Upper lobe of left lung (tissue), 6 donors: ENCODE data around the gene CTU1. TPM values are rescaled to one million over a fixed set of nuclear protein-coding genes. Genes with fewer than 3 reads are reported as not detected.

Experiments
- ATAC-seq, 2 donors: fragments of 200-7000 bp; cut with Tn5 transposase; one replicate each; pipeline ENCODE4 v1.9.1; 2022; ENCODE audit warnings: mild to moderate bottlenecking in 2 of 2, moderate library complexity in 2 of 2; ENCODE audit not compliant: low FRiP score in 2 of 2
- DNase-seq, 2 donors: peaks; one replicate each; pipeline ENCODE4 v3.0.0-alpha.2; 2019 to 2020
- H3K27ac ChIP-seq, 4 donors: fragments of 200-600 bp; sonication (generic); one replicate each; pipeline ENCODE4 v1.5.1; 2016 to 2019
- H3K27me3 ChIP-seq, 4 donors: fragments of 200-600 bp; sonication (generic); one replicate each; pipeline ENCODE4 v1.5.1; 2017 to 2019
- H3K36me3 ChIP-seq, 4 donors: fragments of 200-600 bp; sonication (generic); one replicate each; pipeline ENCODE4 v1.5.1; 2016 to 2019
- H3K4me1 ChIP-seq, 4 donors: fragments of 200-600 bp; sonication (generic); one replicate each; pipeline ENCODE4 v1.5.1; 2018 to 2019
- H3K4me3 ChIP-seq, 4 donors: fragments of 200-600 bp; sonication (generic); one replicate each; pipeline ENCODE4 v1.5.1; 2017 to 2019; ENCODE audit warnings: mild to moderate bottlenecking in 2 of 4, moderate library complexity in 1 of 4
- H3K9me3 ChIP-seq, 4 donors: fragments of 200-600 bp; sonication (generic); one replicate each; pipeline ENCODE4 v1.5.1; 2018 to 2019
- CTCF ChIP-seq, 6 experiments: fragments of 450-650 bp in 4 of 6; fragments of 200-600 bp in 2 of 6; sonication (generic) in 2 of 6; IDR thresholded peaks; one replicate each; pipeline ENCODE4 v1.5.1; 2016 to 2019; ENCODE audit warnings: antibody characterized with exemption in 6 of 6
- EP300 ChIP-seq, 4 donors: sonication (generic); formaldehyde crosslinking; IDR thresholded peaks; one replicate each; pipeline ENCODE4 v1.5.1; 2017; ENCODE audit warnings: antibody characterized with exemption in 4 of 4, control low read depth in 2 of 4
- POLR2A ChIP-seq, 4 donors: fragments of 450-650 bp; IDR thresholded peaks; one replicate each; pipeline ENCODE4 v1.5.1; 2016 to 2017; ENCODE audit warnings: antibody characterized with exemption in 4 of 4, mild to moderate bottlenecking in 2 of 4
- POLR2AphosphoS5 ChIP-seq, 2 donors: sonication (generic); formaldehyde crosslinking; IDR thresholded peaks; one replicate each; pipeline ENCODE4 v1.5.1; 2017; ENCODE audit warnings: antibody characterized with exemption in 2 of 2
- WGBS, 2 donors: methylation state at CpG; one replicate each; pipeline ENCODE4 v1.1.5; 2017 to 2018; 5-methylcytosine and 5-hydroxymethylcytosine counted together
- total RNA-seq, 6 donors: library from RNA; depleted of rRNA in 4 of 6; stranded (reverse); fragments of >200 nt in 4 of 6; gene quantifications; one replicate each; pipeline versions ENCODE4 v1.1.0 to v1.2.1, GENCODE V29; 2016 to 2021
- donor health status: DM: no; HTN: no; CAD: no; lungs with moderate emphysema.
- donor health status: DM: no; HTN: yes; CAD: no; lungs with severe emphysema.

CTU1 gene
- total RNA-seq, 6 donors from 2014 or later: 9.5 to 23.0 (median 15.1) TPM

GRCh38 chr19:51075998-51076397 lies 32.2 kb downstream of the CTU1 start:
- 83 to 93% methylated on average over 5 of the region's 5 CpGs for WGBS, 2 donors
- peaks cover 2 to 11% (median 10%) of the 10 kb centered on the region in 4 donors for H3K9me3 ChIP-seq
- no peak for ATAC-seq
- no peak overlapping the region for H3K27ac ChIP-seq
- no peak overlapping the region for H3K4me3 ChIP-seq
- DNase-seq: no peak
- TF ChIP-seq EP300 (IDR thresholded peaks at IDR 0.05): no peak
- no peak for TF ChIP-seq CTCF (IDR thresholded peaks at IDR 0.05)
- no peak for TF ChIP-seq POLR2AphosphoS5 (IDR thresholded peaks at IDR 0.05)
- TF ChIP-seq POLR2A (IDR thresholded peaks at IDR 0.05): no peak
- no peaks in the 10 kb centered on the region for H3K4me1 ChIP-seq
- no peaks in the 10 kb centered on the region for H3K27me3 ChIP-seq
- H3K36me3 ChIP-seq: no peaks in the 10 kb centered on the region

GRCh38 chr19:51071095-51071405 lies 37.2 kb downstream of the CTU1 start:
- Histone ChIP-seq H3K27me3 (no peaks in the 10 kb centered on the region), H3K36me3 (no peaks in the 10 kb centered on the region), H3K9me3 (peaks cover 2 to 11% (median 10%) of the 10 kb centered on the region in 4 donors), H3K27ac (no peak overlapping the region), H3K4me3 (no peak overlapping the region), H3K4me1 (no peaks in the 10 kb centered on the region)
- TF ChIP-seq EP300 (IDR thresholded peaks at IDR 0.05) (no peak), POLR2AphosphoS5 (IDR thresholded peaks at IDR 0.05) (no peak), CTCF (IDR thresholded peaks at IDR 0.05) (no peak), POLR2A (IDR thresholded peaks at IDR 0.05) (no peak)
- no peak for ATAC-seq
- WGBS, 2 donors: 45 to 63% methylated on average over 4 of the region's 4 CpGs
- DNase-seq: no peak

GRCh38 chr19:51070334-51071094 lies 37.7 kb downstream of the CTU1 start:
- Histone ChIP-seq H3K36me3 (no peaks in the 10 kb centered on the region), H3K4me3 (no peak overlapping the region), H3K27me3 (peaks cover 0 to 5% (median under 1%) of the 10 kb centered on the region in 4 donors), H3K4me1 (no peaks in the 10 kb centered on the region), H3K27ac (no peak overlapping the region), H3K9me3 (peaks cover 2 to 11% (median 10%) of the 10 kb centered on the region in 4 donors)
- ATAC-seq (no peak), DNase-seq (no peak)
- TF ChIP-seq CTCF (IDR thresholded peaks at IDR 0.05): no peak
- WGBS, 2 donors: 85 to 91% methylated on average over 5 of the region's 5 CpGs

- peaks cover 0 to 9% (median 4%) of the 10 kb centered on the region in 4 donors for H3K4me1 ChIP-seq
- TF ChIP-seq CTCF (IDR thresholded peaks at IDR 0.05) (no peak), POLR2AphosphoS5 (IDR thresholded peaks at IDR 0.05) (no peak), EP300 (IDR thresholded peaks at IDR 0.05) (no peak), POLR2A (IDR thresholded peaks at IDR 0.05) (no peak)
- H3K27ac ChIP-seq: no peak overlapping the region
- H3K27me3 ChIP-seq: peaks cover 0 to 16% (median 6%) of the 10 kb centered on the region in 4 donors
- no peak overlapping the region for H3K4me3 ChIP-seq
- DNase-seq: no peak
- no peak for ATAC-seq
- 52 to 61% methylated on average over 7 of the region's 7 CpGs for WGBS, 2 donors
- no peaks in the 10 kb centered on the region for H3K36me3 ChIP-seq
- H3K9me3 ChIP-seq: no peaks in the 10 kb centered on the region
These were observed 41.6 kb downstream of the CTU1 start for GRCh38 chr19:51066393-51067186.
